Effector CD8-positive, alpha-beta T cell (primary cell): ENCODE results near the gene CD70.
"Not testable (repeated sequence)": the region's sequence is repeated elsewhere in the genome, so short reads cannot be mapped to it uniquely, and the experiment has no call there.

ENCODE experiments used
- DNase-seq: peaks from one replicate; lab custom pipeline; 2025; lab: John Stamatoyannopoulos, UW

The CD70 gene

DNA sequence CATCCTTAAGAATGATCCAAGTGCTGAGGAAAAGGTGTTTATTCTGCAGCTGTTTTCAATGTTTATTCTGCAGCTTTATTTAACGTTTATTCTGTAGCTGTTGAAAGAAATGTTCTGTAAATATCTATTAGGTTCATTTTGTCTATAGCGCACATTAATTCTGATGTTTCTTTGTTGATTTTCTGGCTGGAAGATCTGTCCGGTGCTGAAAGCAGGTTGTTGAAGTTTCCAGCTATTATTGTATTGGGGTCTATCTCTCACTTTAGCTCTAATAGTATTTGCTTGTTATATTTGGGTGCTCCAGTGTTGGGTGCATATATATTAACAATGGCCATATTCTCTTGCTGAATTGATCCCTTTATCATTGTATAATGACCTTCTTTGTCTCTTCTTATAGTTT is 20.2 kb downstream of the CD70 start:
- no peak for DNase-seq

DNA sequence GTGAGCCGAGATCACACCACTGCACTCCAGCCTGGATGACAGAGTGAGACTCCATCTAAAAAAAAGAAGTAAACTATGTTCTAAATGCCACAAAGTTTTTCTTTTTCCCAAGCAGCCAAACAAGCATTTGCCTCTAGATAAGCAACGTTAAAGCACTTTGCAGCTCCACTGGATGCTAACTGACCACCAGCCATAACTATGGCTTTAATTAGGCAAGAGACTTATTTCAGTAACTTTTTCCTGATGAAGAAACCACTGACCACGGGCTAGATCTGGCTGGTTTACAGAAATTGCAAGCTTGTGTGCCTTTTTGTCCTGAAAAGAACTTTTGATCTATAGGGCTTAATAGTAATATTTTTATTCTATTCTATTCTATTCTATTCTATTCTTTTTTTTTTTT is 22.1 kb downstream of the CD70 start:
- DNase-seq: no peak

DNA sequence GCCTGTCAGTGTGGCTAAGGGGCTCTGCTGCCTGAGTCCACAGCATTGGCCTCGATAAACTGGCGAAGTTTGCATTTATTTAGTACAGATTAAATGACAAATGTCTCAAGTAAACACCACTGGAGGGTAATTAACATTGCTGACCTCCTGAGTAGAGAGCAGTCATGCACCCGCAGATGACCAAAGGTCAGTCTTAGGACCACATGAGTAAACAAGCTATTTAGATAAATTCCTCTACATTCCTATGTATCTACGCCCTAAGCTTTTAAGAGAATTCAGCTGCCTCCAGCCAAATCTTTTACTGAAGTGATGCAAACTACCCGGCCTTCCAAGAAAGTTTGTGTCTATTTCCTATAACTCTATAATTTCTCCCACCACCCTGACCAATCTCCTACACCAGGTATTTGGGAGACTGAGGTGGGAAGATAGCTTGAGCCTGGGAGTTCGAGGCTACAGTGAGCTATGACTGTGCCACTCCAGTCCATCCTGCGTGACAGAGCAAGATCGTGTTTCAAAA is 22.9 kb downstream of the CD70 start:
- no peak for DNase-seq

DNA sequence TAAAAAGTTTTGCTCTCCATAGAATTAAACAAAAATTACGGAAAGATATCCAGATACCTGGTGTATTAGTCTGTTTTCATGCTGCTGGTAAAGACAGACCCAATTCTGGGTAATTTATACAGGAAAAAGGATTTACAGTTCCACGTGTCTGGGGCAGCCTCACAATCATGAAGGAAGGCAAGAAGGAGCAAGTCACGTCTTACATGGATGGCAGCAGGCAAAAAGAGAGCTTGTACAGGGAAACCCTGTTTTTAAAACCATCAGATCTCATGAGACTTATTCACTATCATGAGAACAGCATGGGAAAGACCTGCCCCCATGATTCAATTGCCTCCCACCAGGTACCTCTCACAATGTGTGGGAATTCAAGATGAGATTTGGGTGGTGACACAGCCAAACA is 24.2 kb downstream of the CD70 start:
- DNase-seq: not testable (repeated sequence)

DNA sequence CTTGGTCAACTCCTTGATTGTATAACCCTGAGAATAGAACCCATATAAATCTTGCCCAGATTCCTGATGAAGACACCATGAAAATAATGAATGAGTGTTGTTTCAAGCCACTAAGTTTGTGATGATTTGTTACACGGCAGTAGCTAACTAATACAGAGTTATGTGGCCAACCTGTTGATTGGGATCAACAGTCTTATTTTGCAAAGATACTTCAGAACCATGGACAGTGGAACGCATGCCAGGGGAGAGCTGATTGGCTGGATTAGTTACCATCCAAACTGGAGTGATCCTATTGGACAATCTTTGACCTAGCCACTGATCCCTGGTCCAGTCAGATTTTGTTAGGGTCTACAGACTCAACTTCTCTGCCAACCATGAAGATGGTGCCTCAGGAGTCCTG is 26.6 kb downstream of the CD70 start:
- DNase-seq: no peak

DNA sequence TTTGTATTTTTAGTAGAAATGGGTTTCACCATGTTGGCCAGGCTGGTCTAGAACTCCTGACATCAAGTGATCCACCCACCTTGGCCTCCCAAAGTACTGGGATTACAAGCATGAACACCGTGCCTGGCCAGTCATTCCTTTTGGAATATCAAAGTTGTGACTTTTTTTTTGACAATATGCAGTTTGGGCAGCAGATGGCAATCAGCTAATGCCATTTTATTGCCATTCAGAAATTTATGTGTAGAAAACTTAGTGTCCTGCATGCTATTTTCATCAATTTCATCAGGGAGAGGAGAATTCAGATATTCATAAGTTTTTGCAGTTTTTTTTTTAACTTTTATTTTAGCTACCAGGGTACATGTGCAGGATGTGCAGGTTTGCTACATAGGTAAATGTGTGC is 28.5 kb downstream of the CD70 start:
- not testable (repeated sequence) for DNase-seq

DNA sequence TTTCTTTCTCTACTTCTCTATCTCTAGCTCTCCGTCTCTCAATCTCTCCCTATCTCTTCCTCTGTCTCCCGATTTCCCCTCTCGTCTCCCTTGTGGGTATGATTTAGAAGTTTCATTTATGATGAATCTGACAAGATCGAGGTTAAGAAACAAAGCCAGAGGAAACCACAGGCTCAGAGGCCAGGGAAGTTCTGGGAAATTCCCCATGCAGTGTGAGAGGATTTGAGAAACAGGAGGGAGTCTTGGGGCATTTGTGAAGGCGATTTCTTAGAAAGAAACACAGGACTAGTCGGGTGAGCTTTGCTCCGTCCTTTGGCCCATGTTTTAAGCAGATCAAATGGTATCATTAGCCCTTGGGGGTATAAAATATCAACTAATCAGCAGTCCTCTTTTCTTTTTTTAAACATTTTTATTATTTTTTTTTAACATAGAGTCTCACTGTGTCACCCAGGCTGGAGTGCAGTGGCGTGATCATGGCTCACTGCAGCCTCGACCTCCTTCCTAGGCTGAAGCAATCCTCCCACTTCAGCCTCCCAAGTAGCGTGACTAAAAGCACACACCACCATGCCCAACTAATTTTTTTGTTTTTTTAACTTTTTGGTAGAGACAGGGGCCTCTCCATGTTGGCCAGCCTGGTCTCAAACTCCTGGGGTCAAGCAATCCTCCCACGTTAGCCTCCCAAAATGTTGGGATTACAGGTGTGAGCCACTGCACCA is 34.3 kb downstream of the CD70 start:
- DNase-seq: no peak

DNA sequence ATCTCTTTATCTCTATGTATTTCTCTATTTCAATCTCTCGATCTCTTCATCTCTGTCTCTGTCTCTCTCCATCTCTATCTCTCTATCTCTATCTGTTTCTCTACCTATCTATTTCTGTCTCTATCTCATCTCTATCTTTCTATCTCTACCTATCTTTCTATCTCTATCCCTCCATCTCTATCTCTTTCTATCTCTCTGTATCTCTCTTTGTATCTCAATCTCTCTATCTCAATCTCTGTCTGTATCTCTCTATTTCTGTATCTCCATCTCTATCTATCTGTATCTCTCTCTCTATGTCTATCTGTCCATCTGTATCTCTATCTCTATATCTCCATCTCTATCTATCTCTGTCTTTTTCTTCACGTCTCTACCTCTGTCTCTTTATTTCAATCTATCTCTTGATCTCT is 34.9 kb downstream of the CD70 start:
- no peak for DNase-seq

DNA sequence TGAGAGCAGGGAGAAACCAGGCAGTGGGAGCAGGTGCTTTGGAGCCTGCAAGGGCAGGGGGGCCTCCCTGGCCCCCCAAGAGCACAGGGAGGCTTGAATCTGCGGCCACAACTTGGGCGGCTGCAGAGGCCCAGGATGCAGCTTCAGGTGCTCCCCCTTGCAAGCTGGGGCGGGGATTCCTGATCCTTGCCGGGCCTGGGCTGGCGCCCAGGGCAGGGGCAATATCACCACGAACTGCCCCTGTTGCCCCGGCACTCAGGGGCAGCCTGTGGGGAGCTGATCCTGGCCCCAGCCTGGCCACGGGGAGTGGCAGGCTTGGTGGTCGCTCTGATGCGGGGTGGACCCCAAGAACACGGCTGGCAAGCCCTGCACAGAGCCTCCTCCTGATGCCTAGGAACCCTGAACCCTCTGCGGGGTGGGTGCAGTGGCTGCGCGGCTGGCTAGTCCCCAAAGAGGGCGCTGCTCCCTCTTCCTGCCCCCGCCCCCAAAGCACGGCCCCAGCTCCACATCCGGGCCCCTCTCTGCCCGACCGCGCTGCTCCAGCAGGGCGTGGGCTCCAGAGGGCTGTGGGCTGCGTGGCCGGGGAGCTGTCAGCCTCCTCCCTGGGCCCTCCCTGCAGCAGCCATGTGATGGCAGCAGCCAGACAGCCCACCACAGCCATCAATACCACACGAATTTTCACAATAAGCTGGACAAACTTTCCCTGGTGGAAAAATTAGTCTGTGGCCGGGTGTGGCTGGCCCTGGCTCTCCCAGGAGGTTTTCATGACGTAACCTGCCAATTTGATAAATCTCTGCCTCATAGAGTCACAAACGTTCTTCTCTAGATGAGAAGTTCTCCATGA is 39.1 kb downstream of the CD70 start:
- DNase-seq: peak; percentile 38

DNA sequence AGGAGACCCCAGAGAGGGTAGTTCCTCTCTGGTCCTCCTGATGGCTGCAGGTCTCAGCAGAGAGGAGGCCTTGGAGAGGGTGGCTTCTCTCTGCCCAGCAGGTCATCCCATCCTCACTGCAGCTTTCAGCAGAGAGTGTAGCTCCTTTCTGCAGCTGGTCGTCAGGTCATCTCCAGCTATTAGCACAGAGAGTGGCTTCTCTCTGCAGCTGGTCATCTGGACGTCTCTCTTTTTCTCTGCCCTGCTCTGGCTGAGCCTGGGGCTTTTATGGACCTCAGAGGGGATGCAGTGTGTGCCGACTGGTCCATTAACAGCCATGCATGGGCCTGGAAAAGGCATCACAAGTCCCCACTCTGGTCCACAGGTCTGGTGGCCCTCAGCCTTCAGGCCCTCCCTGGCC is 39.9 kb downstream of the CD70 start:
- no peak for DNase-seq

DNA sequence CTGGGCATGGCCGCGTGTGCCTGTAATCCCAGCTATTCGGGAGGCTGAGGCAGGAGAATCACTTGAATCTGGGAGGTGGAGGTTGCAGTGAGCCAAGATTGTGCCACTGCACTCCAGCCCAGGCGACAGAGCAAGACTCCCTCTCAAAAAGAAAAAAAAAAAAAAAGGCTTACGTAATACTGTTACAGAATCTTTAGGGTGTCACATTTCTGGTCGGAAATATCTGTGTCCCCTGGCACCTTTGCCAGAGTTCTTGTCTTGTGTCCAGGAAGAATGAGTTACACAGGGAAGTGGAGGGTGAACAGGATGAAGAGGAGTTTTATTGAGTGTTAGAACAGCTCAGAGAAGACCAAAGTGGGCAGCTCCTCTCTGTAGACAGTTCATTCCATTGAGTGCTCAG is 40.3 kb downstream of the CD70 start:
- DNase-seq: not testable (repeated sequence)

DNA sequence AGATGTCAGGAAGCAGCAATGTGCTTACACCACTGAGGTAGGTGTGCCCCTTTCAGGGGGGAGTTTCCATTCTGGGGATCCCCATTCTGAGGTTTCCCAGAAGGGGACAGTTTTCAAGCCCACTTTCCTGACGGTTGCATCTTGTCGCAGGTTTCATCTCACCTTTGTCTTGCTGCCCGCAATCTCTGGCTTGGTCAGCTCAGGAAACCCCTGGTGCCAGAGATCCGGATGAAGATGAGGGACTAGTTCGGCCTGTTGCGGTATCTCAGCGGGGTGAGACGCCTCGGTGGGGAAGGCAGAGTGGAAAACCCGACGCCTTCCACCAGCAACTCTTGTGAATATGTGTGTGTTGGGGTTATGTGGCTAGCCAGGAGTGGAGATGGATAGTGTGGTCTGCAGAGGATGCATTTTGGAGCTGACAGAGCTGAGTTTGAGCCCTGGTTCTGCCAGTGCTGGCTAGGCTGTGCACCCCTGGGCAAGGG is 47.0 kb downstream of the CD70 start:
- DNase-seq: no peak

DNA sequence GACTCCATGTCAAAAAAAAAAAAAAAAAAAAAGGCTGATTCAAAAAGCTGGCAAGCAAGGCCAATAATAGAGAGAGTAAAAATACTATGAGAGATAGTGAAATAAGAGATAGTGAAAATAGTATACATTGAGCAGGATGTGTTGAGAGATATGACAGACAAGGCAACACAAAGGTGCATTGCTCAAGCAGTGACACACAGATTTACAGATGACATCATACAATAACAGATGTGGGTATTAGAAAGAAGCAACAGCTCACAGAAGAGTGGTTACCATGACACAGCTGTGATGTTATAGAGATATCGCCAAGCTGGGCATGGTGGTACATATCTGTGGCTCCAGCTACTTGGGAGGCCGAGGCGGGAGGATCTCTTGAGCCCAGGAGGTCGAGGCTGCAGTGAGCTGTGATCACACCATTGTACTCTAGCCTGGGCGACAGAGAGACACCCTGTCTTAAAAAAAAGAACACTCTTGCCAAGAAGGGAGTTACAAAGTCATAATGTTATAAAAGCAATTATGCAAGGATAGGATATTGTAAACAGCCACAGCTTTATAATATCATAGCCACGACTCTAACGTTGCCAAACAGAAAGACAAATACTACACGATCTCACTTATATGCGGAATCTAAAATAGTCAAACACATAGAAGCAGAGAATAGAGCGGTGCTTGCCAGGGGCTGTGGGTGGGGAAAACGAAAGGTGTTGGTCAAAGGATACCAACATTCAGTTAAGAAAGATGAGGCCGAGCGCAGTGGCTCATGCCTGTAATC is 49.8 kb downstream of the CD70 start:
- DNase-seq: no peak

DNA sequence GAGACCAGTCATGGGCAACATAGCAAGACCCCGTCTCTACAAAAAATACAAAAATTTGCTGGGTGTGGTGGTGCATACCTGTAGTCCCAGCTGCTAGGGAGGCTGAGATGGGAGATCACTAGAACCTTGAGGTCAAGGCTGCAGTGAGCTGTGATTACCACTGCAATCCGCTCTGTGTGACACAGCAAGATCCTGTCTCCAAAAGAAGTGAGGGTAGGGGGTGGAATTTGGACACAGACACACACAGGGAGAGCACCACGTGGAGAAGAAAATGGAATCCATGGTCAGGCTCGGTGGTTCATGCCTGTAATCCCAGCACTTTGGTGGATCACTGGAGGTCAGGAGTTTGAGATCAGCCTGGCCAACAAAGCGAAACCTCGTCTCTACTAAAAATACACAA is 51.4 kb downstream of the CD70 start:
- DNase-seq: no peak
